ENCODE data around the gene ALKBH5.
A peak's percentile ranks its signal among the peaks of the same experiment; 100 is the strongest.

The ALKBH5 gene

GRCh38 chr17:18250259-18250658 lies 66.6 kb downstream of the ALKBH5 start:
- peaks cover 7% of the 10 kb centered on the region for H3K4me1 Mint-ChIP-seq
- peaks cover 97% of the 10 kb centered on the region for H3K36me3 Mint-ChIP-seq
- DNase-seq (ENCODE audit: low spot score in 2 of 2) (no peak), ATAC-seq (no peak)
- no peak overlapping the region for H3K4me3 Mint-ChIP-seq
- no peaks in the 10 kb centered on the region for H3K9me3 Mint-ChIP-seq
- H3K27ac Mint-ChIP-seq = peak overlapping the region; percentile 75

- Mint-ChIP-seq H3K27ac (peak overlapping the region; percentile 75), H3K36me3 (peaks cover 97% of the 10 kb centered on the region)
Observed at GRCh38 chr17:18250708-18251107, 67.1 kb downstream of the ALKBH5 start.

DNA sequence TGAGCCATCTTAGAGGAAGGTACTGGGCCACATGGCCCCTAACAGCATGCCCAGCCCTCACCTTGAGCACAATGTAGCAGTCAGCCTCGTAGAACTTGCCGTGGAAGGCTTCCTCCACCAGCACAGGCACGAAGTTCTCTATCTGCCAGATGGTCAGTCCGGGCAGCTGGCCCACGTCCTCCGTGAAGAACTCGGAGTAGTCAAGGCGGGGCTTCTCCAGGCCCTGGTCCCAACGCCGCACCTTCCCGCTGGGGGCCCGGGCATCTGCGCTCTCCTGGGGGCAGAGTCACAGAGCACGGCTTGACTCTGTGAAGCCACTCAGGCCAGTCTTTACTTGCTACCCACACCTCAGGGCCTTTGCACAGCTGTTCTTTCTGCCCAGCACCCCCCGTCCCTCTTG lies 67.6 kb downstream of the ALKBH5 start:
- peaks cover 11% of the 10 kb centered on the region for H3K4me1 Mint-ChIP-seq
- no peak for DNase-seq (ENCODE audit: low spot score in 2 of 2)
- no peaks in the 10 kb centered on the region for H3K9me3 Mint-ChIP-seq
- peaks cover 97% of the 10 kb centered on the region for H3K36me3 Mint-ChIP-seq
- H3K4me3 Mint-ChIP-seq = no peak overlapping the region
- no peak for ATAC-seq
- peak overlapping the region; percentile 75 for H3K27ac Mint-ChIP-seq

More at GRCh38 chr17:18250708-18251107, 67.1 kb downstream of the ALKBH5 start:
- ATAC-seq (no peak), DNase-seq (ENCODE audit: low spot score in 2 of 2) (no peak)
- H3K4me3 Mint-ChIP-seq = no peak overlapping the region
- peaks cover 7% of the 10 kb centered on the region for H3K4me1 Mint-ChIP-seq
- no peaks in the 10 kb centered on the region for H3K9me3 Mint-ChIP-seq

GRCh38 chr17:18252160-18252559 lies 68.5 kb downstream of the ALKBH5 start:
- H3K4me1 Mint-ChIP-seq = peaks cover 20% of the 10 kb centered on the region

GRCh38 chr17:18253187-18253884 lies 69.7 kb downstream of the ALKBH5 start:
- DNase-seq (ENCODE audit: low spot score in 2 of 2) = no peak
- Mint-ChIP-seq H3K9me3 (no peaks in the 10 kb centered on the region), H3K36me3 (peaks cover 96% of the 10 kb centered on the region), H3K27ac (no peak overlapping the region), H3K4me3 (no peak overlapping the region), H3K4me1 (peaks cover 25% of the 10 kb centered on the region)
- no peak for ATAC-seq

More at GRCh38 chr17:18252160-18252559, 68.5 kb downstream of the ALKBH5 start:
- DNase-seq (ENCODE audit: low spot score in 2 of 2) = no peak
- Mint-ChIP-seq H3K36me3 (peaks cover 98% of the 10 kb centered on the region), H3K27ac (no peak overlapping the region), H3K4me3 (no peak overlapping the region), H3K9me3 (no peaks in the 10 kb centered on the region)
- ATAC-seq = no peak

GRCh38 chr17:18253947-18254821 lies 70.6 kb downstream of the ALKBH5 start:
- peaks cover 23% of the 10 kb centered on the region for H3K4me1 Mint-ChIP-seq
- H3K36me3 Mint-ChIP-seq = peaks cover 87% of the 10 kb centered on the region
- DNase-seq (ENCODE audit: low spot score in 2 of 2) = no peak
- no peaks in the 10 kb centered on the region for H3K9me3 Mint-ChIP-seq
- peak overlapping the region; percentile 58 for H3K27ac Mint-ChIP-seq
- ATAC-seq = no peak
- H3K4me3 Mint-ChIP-seq = no peak overlapping the region

- ATAC-seq (no peak), DNase-seq (ENCODE audit: low spot score in 2 of 2) (no peak)
- Mint-ChIP-seq H3K9me3 (no peaks in the 10 kb centered on the region), H3K4me1 (peaks cover 29% of the 10 kb centered on the region), H3K4me3 (no peak overlapping the region), H3K27ac (peak overlapping the region; percentile 58), H3K36me3 (peaks cover 78% of the 10 kb centered on the region)
Observed at GRCh38 chr17:18254888-18255649, 71.4 kb downstream of the ALKBH5 start.

DNA sequence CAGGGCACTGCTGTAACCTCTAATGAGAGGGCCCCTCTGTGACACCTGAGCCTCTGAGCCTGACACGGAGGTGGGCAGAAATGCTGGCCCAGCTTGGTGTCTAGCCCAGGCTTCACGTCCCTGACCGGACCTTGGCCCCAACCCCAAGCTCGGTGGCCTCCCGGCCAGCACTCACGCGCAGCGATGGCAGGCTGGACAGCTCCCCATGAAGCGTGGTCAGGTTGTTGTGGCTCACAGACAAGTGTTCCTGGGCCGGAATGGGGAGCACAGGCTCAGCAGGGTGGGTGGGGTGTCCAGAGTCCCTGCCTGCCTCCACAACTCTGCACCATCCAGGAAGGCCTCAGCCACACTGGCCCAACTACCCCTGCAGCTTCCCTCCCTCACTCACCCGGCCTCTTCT lies 72.7 kb downstream of the ALKBH5 start:
- peaks cover 66% of the 10 kb centered on the region for H3K36me3 Mint-ChIP-seq
- no peak for DNase-seq (ENCODE audit: low spot score in 2 of 2)
- H3K4me3 Mint-ChIP-seq = peak overlapping the region; percentile 98
- no peaks in the 10 kb centered on the region for H3K9me3 Mint-ChIP-seq
- H3K4me1 Mint-ChIP-seq = peaks cover 33% of the 10 kb centered on the region
- peak overlapping the region; percentile 52 for H3K27ac Mint-ChIP-seq
- ATAC-seq = no peak

DNA sequence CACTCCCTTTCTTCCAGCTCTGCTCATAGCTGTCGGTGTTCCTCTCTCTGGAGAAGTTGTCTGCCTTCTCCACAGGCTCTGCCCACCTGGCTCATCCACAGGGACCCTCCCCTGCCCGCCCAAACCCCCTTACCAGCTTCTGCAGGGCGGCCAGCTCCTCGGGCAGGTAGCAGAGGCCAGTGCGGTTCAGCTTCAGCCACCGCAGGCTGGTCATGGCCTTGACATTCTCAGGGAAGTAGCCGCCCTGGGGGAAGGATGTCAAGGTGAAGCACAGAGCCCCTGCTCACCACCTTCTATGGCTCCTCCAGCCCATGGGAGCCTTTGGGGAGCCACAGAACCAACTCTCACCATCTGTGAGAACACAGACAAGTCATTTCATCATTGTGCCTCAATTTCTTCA lies 73.1 kb downstream of the ALKBH5 start:
- Mint-ChIP-seq H3K9me3 (no peaks in the 10 kb centered on the region), H3K27ac (no peak overlapping the region), H3K36me3 (peaks cover 61% of the 10 kb centered on the region), H3K4me3 (peak overlapping the region; percentile 98), H3K4me1 (peaks cover 37% of the 10 kb centered on the region)
- ATAC-seq (no peak), DNase-seq (ENCODE audit: low spot score in 2 of 2) (no peak)

DNA sequence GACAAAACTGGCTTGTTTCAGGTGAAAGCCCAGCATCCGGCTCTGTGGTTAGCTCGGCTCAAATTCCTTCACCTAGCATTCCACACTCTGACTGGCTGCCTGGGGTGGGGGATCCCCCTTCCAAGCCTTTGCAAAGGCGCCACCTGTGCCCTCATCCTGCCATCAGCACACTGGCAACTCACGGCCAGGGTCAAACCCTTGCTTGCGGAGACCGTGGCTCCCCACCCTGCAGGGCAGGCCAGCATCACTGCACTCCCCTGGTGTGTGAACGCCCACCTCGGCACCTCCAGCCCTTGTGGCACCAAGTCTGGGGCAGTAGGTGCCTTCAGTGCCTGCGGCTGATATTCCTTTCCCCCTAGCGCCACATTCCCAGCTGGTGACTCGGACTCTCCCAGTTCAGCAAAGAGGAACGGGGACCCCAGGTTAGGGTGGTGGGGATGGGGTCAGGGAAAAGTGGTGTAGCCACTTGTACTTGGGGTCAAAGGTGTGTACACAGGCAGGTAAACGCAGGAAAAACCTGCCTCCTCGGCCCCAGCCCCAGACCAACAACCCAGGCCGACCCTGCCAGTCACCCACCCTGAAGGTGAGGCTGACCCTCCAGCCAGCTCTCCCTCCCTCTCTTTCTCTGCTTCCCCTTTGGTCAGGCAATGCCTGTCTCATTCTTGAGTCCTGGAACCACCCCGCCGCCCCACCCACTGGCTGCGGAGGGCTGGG lies 73.8 kb downstream of the ALKBH5 start:
- Mint-ChIP-seq H3K27ac (peak overlapping the region; percentile 97), H3K4me1 (peaks cover 41% of the 10 kb centered on the region), H3K36me3 (peaks cover 55% of the 10 kb centered on the region), H3K4me3 (peak overlapping the region; percentile 98), H3K9me3 (no peaks in the 10 kb centered on the region)
- no peak for DNase-seq (ENCODE audit: low spot score in 2 of 2)
- ATAC-seq = peak; percentile 0

DNA sequence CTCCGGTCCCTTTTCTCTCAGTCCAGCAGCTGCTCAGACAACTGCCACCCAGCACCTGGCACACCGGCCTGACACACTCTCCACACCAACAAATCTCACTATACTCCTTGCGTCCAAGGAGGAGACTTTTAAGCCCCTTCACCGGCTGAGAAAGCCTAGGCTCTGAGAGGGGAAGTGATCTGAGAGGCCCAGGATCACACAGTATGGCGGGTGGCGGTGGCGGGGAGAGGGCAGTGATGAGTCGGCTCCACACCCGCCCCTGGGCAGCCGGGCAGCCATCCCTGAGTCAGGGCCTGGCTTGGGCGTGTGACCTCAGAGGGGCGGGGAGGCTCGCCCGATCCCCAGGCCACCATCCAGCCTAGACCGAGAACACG lies 74.3 kb downstream of the ALKBH5 start:
- ATAC-seq (peak; percentile 67), DNase-seq (ENCODE audit: low spot score in 2 of 2) (peak; percentile 43 to 82)
- Mint-ChIP-seq H3K36me3 (peaks cover 49% of the 10 kb centered on the region), H3K4me3 (peak overlapping the region; percentile 98), H3K27ac (peak overlapping the region; percentile 97), H3K9me3 (no peaks in the 10 kb centered on the region), H3K4me1 (peaks cover 41% of the 10 kb centered on the region)

DNA sequence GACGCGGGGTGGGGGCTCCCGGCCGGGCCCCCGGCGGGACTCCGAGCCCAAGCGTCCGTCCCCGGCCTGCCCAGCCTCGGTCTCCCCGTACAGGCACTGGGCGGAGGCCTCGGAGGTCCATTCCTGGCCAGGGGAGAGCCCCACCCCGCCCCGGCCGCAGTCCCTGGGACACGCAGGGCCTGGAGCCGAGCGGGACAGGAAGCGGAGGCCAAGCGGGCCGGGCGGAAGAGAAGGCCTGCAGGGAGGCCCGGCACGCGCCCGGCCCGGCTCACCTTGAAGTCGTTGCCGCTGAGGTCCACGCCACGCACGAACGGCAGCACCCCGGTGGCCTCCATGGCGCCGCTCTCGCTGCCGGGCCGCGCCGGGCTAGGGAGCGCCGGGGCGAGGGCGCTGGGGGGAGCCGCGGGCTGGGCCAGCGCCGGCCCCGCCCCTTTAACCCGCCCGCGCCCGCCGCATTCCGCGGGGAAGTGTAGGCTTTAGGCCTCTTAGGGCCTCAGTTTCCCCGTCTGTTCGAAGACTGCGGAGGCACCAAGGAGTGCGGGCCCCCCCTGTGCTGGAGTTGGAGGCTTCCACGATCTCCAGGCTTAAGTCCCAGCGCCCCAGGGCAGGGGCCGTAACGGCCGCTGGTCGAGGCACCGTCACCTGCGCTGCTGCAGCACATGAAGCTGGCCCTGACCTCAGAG lies 74.9 kb downstream of the ALKBH5 start, which contains the start of gene FLII:
Gene FLII, minus strand, starts transcription at position 383 of the 683 bp plus-strand sequence. Its CDS starts 48 bp downstream, at position 335.
- peaks cover 44% of the 10 kb centered on the region for H3K36me3 Mint-ChIP-seq
- H3K4me1 Mint-ChIP-seq = peaks cover 41% of the 10 kb centered on the region
- H3K4me3 Mint-ChIP-seq = peak within 1 kb of the TSS; percentile 98
- peak within 1 kb of the TSS; percentile 97 for H3K27ac Mint-ChIP-seq
- ATAC-seq (peak; percentile 57), DNase-seq (ENCODE audit: low spot score in 2 of 2) (peak; percentile 51 to 74)
- H3K9me3 Mint-ChIP-seq = no peaks in the 10 kb centered on the region

All from stimulated activated effector memory CD8-positive, alpha-beta T cell treated with anti-CD3 and anti-CD28 coated beads, Interleukin-12 subunit alpha, Interleukin-12 subunit beta, amount 100 ng/mL, for 72 hours (primary cell).